GM13977 (cell line): ENCODE results near the gene TYROBP.

Experiments
- DNase-seq: peaks from one replicate; pipeline ENCODE4 v3.0.0; 2012; ENCODE audit warnings: low spot score
- in situ Hi-C: fragments of 300-500 bp; cut with MboI; formaldehyde crosslinking; loops from one replicate; pipeline ENCODE4 v1.12.0; 2022; ENCODE audit warnings: low sequenced_read_pairs, low pct_unique_long_range_greater_than_20kb, mixed read lengths, inconsistent platforms; ENCODE audit not compliant: unreplicated experiment
- TF ChIP-seq, protein P1 (sequence below): IDR thresholded peaks from 2 replicates; pipeline ENCODE4 v1.5.1; 2012; ENCODE audit warnings: mild to moderate bottlenecking, control low read depth; ENCODE audit not compliant: insufficient read depth; ENCODE audit errors: extremely low read depth, missing control alignments

The TYROBP gene

GRCh38 chr19:35904311-35905068, 3.6 kb downstream of the TYROBP start:
- in situ Hi-C loops, result no loop called here
- TF ChIP-seq, protein P1, sequence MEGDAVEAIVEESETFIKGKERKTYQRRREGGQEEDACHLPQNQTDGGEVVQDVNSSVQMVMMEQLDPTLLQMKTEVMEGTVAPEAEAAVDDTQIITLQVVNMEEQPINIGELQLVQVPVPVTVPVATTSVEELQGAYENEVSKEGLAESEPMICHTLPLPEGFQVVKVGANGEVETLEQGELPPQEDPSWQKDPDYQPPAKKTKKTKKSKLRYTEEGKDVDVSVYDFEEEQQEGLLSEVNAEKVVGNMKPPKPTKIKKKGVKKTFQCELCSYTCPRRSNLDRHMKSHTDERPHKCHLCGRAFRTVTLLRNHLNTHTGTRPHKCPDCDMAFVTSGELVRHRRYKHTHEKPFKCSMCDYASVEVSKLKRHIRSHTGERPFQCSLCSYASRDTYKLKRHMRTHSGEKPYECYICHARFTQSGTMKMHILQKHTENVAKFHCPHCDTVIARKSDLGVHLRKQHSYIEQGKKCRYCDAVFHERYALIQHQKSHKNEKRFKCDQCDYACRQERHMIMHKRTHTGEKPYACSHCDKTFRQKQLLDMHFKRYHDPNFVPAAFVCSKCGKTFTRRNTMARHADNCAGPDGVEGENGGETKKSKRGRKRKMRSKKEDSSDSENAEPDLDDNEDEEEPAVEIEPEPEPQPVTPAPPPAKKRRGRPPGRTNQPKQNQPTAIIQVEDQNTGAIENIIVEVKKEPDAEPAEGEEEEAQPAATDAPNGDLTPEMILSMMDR, result no peak
- no peak for DNase-seq

- in situ Hi-C loops, result no loop called here
- peak; percentile 81 for DNase-seq
- TF ChIP-seq, protein P1, result no peak
These were observed 4.4 kb downstream of the TYROBP start for GRCh38 chr19:35903550-35904179.

DNA sequence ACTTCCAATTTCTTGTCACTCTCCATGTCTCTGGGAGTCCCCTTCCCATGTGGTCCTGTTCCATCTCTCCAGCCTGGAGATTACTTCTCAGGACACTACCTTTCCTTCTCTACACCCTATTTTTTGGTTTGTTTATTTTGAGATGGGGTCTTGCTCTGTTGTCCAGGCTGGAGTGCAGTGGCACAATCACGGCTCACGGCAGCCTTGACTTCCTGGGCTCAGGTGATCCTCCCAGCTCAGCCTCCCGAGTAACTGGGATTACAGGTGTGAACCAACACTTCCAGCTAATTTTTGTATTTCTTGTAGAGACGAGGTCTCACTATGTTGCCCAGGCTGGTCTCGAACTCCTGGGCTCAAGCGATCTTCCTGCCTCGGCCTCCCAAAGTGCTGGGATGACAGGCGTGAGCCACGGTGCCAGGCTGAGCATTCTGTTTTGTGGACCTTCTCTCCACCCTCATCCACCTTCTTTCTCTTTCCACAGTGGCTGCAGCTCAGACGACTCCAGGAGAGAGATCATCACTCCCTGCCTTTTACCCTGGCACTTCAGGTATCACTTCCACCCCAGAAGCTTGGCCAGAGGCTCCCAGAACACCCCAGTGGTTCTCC, 5.1 kb downstream of the TYROBP start:
- in situ Hi-C loops, result no loop called here
- no peak for DNase-seq
- TF ChIP-seq, protein P1, result no peak

- TF ChIP-seq, protein P1, result no peak
- in situ Hi-C loops, result no loop called here
- DNase-seq, result peak; percentile 61
These were observed 6.0 kb downstream of the TYROBP start, which contains the start of gene HCST for GRCh38 chr19:35901854-35902661. TSS of gene HCST (plus strand) at chr19:35902529. CDS start at chr19:35902594, 65 bp downstream.

DNA sequence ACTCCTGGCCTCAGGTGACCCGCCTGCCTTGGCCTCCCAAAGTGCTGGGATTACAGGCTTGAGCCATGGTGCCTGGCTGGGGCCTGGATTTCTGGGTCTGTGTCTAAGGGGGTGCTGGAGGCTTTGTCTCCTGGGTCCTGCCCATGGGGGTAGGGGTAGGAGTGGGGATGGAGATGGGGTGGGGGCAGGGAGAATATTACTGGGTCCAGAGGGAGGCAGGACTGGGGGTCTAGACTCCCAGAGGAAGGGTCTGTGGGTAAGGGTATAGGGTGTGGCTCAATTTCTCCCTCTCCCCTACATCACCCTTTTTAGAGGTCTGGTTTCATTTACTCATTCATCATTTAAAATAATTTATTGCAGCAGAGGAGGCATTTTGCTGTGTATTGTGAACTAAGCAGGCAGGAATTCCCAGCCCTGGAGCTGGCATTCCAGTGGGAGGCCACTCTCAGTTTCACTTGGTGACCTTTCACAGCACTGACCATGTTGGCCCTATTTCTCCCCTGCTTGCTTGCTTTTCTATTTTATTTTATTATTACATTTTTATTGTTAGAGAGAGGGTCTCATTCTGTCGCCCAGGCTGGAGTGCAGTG, 6.9 kb downstream of the TYROBP start:
- no peak for DNase-seq
- in situ Hi-C loops, result no loop called here
- TF ChIP-seq, protein P1, result no peak
